Measurements from ENCODE around the gene GFAP. TPM values are rescaled to one million over a fixed set of nuclear protein-coding genes. Genes with fewer than 3 reads are reported as not detected.

GFAP gene
- total RNA-seq (not detected), polyA plus RNA-seq (under 1 TPM in 1 of 2 donors, not detected in 1; 0.16 TPM)

DNA sequence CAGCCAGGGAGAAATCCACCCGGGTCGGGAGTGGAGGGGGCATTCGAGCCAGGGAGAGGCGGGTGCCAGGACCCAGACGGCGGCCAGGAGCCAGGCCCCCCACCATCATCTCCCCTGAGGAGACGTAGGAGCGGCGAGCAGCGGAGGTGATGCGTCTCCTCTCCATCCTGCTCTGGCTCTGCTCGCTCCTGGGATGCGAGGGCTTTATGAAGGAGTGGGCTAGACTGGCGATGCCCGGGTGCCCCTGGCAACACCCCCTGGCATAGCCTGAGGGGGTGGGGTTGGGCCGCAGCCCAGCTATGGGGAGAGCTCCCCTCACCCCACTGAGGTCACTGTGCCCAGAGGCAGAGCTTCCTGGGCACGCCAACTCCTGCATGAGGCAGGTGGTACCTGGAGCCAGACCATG is at the start of gene GFAP:
Gene GFAP, minus strand, starts transcription at position 180 of the 406 bp plus-strand sequence. Its CDS starts 14 bp downstream, at position 166.
- ChIA-PET POLR2A (ENCODE audit: partially characterized antibody) (no interaction called here), CTCF (ENCODE audit: partially characterized antibody) (no interaction called here)
- no peaks in the 10 kb centered on the region for H3K27me3 ChIP-seq (ENCODE audit: insufficient read depth, low read length)
- no peaks in the 10 kb centered on the region for H3K9me3 ChIP-seq (ENCODE audit: control insufficient read depth in 1 of 2, low read length in 2 of 2)
- no peaks in the 10 kb centered on the region for H3K36me3 Mint-ChIP-seq
- no peaks in the 10 kb centered on the region for H3K9me3 Mint-ChIP-seq
- peak within 1 kb of the TSS in 1 of 8 donors; percentile 41 for H3K4me3 Mint-ChIP-seq
- no peak for DNase-seq
- H3K4me1 Mint-ChIP-seq: peaks cover 9 to 17% (median 13%) of the 10 kb centered on the region in 4 donors
- no peak within 1 kb of the TSS for H3K4me3 ChIP-seq (ENCODE audit: low read length in 2 of 2)
- peaks cover 17 to 25% of the 10 kb centered on the region in 2 donors for H3K27me3 Mint-ChIP-seq
- intact Hi-C loops (cut with micrococcal nuclease): no loop called here
- no peaks in the 10 kb centered on the region for H3K4me1 ChIP-seq (ENCODE audit: insufficient read depth, low read length)
- no peaks in the 10 kb centered on the region for H3K36me3 ChIP-seq (ENCODE audit: insufficient read depth, low read length)
- peak within 1 kb of the TSS in 1 of 7 donors; percentile 57 for H3K27ac Mint-ChIP-seq
- H3K27ac ChIP-seq (ENCODE audit: low read depth, low read length): no peak within 1 kb of the TSS

DNA sequence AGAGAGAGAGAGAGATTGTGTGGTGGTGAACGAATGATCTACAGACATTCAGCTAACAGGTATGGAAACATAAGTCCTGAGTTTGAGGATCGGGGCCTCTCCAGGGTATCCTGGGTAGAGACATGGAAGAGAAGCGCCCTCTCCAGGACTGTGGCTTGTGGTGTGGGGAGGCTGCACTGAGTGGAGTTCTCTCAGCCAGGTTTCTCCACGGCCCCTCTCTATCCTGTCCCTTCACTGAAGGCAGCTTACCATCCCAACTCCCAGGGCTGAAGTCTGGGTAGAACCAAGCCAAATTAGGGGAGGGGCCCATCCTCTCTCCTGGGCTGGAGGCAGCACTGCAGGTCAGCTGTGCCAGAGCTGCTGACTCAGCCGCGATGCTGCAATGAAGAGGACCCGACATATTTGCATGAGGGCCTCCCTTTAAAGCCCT is 46.6 kb upstream of the GFAP start:
- H3K27me3 Mint-ChIP-seq: peaks cover 34 to 49% of the 10 kb centered on the region in 2 donors
- H3K27me3 ChIP-seq (ENCODE audit: insufficient read depth, low read length): peaks cover 20% of the 10 kb centered on the region
- no peak overlapping the region for H3K27ac Mint-ChIP-seq
- peaks cover 10% of the 10 kb centered on the region for H3K4me1 ChIP-seq (ENCODE audit: insufficient read depth, low read length)
- H3K4me3 ChIP-seq (ENCODE audit: low read length in 2 of 2): no peak overlapping the region
- no peaks in the 10 kb centered on the region for H3K9me3 Mint-ChIP-seq
- ChIA-PET POLR2A (ENCODE audit: partially characterized antibody) (no interaction called here), CTCF (ENCODE audit: partially characterized antibody) (no interaction called here)
- intact Hi-C loops (cut with micrococcal nuclease): loop anchor here (10.0 kb wide), 1 partner anchor 837 kb away; the partner anchor contains the start of gene HDAC5
- no peak for DNase-seq
- no peak overlapping the region for H3K4me3 Mint-ChIP-seq
- H3K9me3 ChIP-seq (ENCODE audit: control insufficient read depth in 1 of 2, low read length in 2 of 2): no peaks in the 10 kb centered on the region
- H3K4me1 Mint-ChIP-seq: peaks cover 3 to 27% (median 6%) of the 10 kb centered on the region in 4 donors
- H3K36me3 Mint-ChIP-seq: peaks cover 0 to 5% of the 10 kb centered on the region in 2 donors
- no peak overlapping the region for H3K27ac ChIP-seq (ENCODE audit: low read depth, low read length)
- H3K36me3 ChIP-seq (ENCODE audit: insufficient read depth, low read length): no peaks in the 10 kb centered on the region

DNA sequence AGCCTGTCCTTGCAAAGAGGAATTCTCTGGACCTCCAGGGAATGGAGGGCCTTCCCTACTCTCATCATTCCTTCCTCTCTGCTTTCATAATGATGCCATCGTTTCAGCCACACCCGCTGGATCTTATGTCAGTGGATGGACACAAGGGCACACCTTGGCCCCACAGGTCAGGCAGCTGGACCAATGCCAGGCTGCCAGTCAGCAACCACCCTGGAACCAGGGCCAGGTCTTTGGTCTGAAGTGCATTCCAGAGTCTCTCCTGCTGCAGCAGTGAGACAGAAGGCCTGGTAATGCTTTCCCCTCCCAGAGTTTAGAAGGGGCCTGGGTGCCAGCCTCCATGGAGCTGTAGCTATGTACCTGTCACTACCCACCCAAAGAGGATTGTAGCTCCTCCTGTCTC is 45.4 kb upstream of the GFAP start:
- ChIA-PET CTCF (ENCODE audit: partially characterized antibody) (interaction anchor here (1.0 kb wide), 1 partner anchor 61 kb away, joined by 4 read pairs; no protein-coding TSS in a partner anchor), POLR2A (ENCODE audit: partially characterized antibody) (no interaction called here)
- H3K36me3 Mint-ChIP-seq: peaks cover 0 to 5% of the 10 kb centered on the region in 2 donors
- peaks cover 11% of the 10 kb centered on the region for H3K27me3 ChIP-seq (ENCODE audit: insufficient read depth, low read length)
- no peaks in the 10 kb centered on the region for H3K36me3 ChIP-seq (ENCODE audit: insufficient read depth, low read length)
- H3K4me3 Mint-ChIP-seq: peak overlapping the region in 1 of 8 donors; percentile 57
- no peak for DNase-seq
- no peaks in the 10 kb centered on the region for H3K9me3 ChIP-seq (ENCODE audit: control insufficient read depth in 1 of 2, low read length in 2 of 2)
- no peak overlapping the region for H3K27ac Mint-ChIP-seq
- intact Hi-C loops (cut with micrococcal nuclease): loop anchor here (10.0 kb wide), 1 partner anchor 836 kb away; the partner anchor contains the start of gene HDAC5
- H3K27me3 Mint-ChIP-seq: peaks cover 27 to 47% of the 10 kb centered on the region in 2 donors
- H3K27ac ChIP-seq (ENCODE audit: low read depth, low read length): no peak overlapping the region
- H3K4me3 ChIP-seq (ENCODE audit: low read length in 2 of 2): no peak overlapping the region
- H3K4me1 ChIP-seq (ENCODE audit: insufficient read depth, low read length): peaks cover 7% of the 10 kb centered on the region
- H3K9me3 Mint-ChIP-seq: no peaks in the 10 kb centered on the region
- H3K4me1 Mint-ChIP-seq: peaks cover 0 to 19% (median 2%) of the 10 kb centered on the region in 4 donors

DNA sequence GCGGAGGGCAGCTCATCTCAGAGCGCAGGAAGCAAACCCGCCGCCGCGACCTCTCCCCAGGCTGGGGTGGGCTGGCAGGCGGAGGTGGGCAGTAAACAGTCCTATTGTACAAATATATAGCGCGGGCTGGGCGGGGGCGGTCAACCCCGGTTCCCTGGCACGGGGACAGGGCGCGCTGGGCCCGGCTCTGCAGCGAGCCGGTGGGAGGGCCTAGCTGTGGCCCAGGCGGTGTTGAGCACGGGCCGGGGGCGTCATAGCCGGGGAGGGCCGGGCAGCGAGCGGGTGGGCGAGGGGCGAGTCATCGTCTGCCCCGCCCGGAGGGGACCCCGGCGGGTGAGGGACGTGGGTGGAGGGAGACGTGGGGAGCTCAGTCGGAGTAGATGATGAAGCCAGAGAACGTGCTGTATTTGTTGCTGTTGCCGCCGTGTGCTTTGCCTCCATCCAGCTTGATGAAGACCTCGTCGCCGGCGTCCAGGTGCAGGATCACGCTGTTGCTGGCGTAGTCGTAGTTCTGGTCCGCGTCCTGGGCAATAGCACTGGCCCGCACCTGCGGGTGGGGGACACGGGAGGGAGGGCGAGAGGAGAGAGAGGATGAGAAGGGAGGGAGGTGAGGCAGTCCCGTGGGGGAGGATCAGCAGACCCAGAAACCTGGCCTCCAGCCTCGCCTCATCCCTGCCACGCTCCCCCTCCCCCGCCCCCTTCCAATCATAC is 44.7 kb upstream of the GFAP start:
- Mint-ChIP-seq H3K27me3 (peaks cover 24 to 42% of the 10 kb centered on the region in 2 donors), H3K36me3 (peaks cover 0 to 5% of the 10 kb centered on the region in 2 donors), H3K4me3 (peak overlapping the region in 2 of 8 donors; percentile 20 to 66), H3K27ac (no peak overlapping the region), H3K9me3 (no peaks in the 10 kb centered on the region), H3K4me1 (peaks cover 0 to 15% (median 2%) of the 10 kb centered on the region in 4 donors)
- Histone ChIP-seq H3K9me3 (ENCODE audit: control insufficient read depth in 1 of 2, low read length in 2 of 2) (no peaks in the 10 kb centered on the region), H3K36me3 (ENCODE audit: insufficient read depth, low read length) (no peaks in the 10 kb centered on the region), H3K4me3 (ENCODE audit: low read length in 2 of 2) (no peak overlapping the region), H3K4me1 (ENCODE audit: insufficient read depth, low read length) (peaks cover 7% of the 10 kb centered on the region), H3K27me3 (ENCODE audit: insufficient read depth, low read length) (peaks cover 5% of the 10 kb centered on the region), H3K27ac (ENCODE audit: low read depth, low read length) (no peak overlapping the region)
- CTCF ChIA-PET (ENCODE audit: partially characterized antibody): interaction anchor here (1.0 kb wide), 1 partner anchor 62 kb away, joined by 4 read pairs; no protein-coding TSS in a partner anchor
- intact Hi-C loops (cut with micrococcal nuclease): loop anchor here (10.0 kb wide), 1 partner anchor 835 kb away; the partner anchor contains the start of gene HDAC5
- no peak for DNase-seq
- POLR2A ChIA-PET (ENCODE audit: partially characterized antibody): no interaction called here

DNA sequence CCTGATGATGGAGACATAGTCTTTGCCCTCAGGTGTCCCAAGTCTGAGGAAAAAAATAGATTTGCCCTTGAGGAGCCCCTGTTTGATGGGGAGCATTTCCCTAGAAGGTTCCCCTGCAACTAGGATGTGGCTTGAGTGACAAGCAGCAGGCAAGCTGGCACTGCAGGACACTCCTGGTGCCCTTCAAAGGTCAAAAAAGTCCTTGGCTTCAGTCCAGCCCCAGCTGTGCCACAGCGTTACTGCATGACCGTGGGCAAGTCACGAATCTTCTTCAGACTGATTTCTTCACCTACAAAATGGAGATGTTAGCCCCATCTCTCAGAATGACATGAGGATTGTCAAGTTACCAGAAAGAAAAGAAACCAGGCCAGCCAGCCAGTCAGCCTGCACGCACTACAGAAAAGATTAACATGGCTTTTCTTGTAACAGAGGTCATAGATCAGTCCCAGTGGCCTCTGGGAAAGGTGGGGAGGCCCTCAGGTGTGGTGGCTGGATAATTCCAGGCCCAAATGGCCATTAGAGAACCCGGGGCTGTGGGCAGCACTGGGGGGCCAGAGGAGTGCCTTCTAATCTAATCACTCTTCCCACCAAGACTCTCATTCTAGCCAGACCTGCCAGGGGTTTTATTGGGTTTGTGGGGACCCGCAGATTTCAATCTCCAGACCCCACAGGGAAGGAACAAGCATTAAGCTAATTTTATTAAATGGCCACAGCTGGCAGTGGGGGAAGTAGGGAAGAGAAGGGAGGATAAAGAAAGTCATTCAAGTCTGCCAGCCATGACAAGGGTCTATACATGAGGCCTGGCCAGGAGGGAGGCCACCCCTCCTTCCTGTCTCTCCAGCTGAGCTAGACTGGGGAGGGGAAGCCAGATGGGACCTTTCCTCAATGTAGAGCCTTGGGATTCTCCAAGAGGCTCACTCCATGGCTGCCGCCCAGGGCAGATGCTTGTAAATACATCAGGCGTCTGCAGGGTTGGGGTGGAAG is 42.0 kb upstream of the GFAP start:
- Mint-ChIP-seq H3K36me3 (no peaks in the 10 kb centered on the region), H3K27me3 (peaks cover 13 to 27% of the 10 kb centered on the region in 2 donors), H3K27ac (peak overlapping the region in 1 of 7 donors; percentile 16), H3K9me3 (no peaks in the 10 kb centered on the region), H3K4me1 (peaks cover 0 to 10% (median 2%) of the 10 kb centered on the region in 4 donors), H3K4me3 (no peak overlapping the region)
- Histone ChIP-seq H3K4me3 (ENCODE audit: low read length in 2 of 2) (no peak overlapping the region), H3K27ac (ENCODE audit: low read depth, low read length) (no peak overlapping the region), H3K9me3 (ENCODE audit: control insufficient read depth in 1 of 2, low read length in 2 of 2) (no peaks in the 10 kb centered on the region), H3K27me3 (ENCODE audit: insufficient read depth, low read length) (peaks cover 5% of the 10 kb centered on the region), H3K36me3 (ENCODE audit: insufficient read depth, low read length) (no peaks in the 10 kb centered on the region), H3K4me1 (ENCODE audit: insufficient read depth, low read length) (peaks cover 7% of the 10 kb centered on the region)
- intact Hi-C loops (cut with micrococcal nuclease): no loop called here
- no peak for DNase-seq
- POLR2A ChIA-PET (ENCODE audit: partially characterized antibody): no interaction called here
- CTCF ChIA-PET (ENCODE audit: partially characterized antibody): no interaction called here

DNA sequence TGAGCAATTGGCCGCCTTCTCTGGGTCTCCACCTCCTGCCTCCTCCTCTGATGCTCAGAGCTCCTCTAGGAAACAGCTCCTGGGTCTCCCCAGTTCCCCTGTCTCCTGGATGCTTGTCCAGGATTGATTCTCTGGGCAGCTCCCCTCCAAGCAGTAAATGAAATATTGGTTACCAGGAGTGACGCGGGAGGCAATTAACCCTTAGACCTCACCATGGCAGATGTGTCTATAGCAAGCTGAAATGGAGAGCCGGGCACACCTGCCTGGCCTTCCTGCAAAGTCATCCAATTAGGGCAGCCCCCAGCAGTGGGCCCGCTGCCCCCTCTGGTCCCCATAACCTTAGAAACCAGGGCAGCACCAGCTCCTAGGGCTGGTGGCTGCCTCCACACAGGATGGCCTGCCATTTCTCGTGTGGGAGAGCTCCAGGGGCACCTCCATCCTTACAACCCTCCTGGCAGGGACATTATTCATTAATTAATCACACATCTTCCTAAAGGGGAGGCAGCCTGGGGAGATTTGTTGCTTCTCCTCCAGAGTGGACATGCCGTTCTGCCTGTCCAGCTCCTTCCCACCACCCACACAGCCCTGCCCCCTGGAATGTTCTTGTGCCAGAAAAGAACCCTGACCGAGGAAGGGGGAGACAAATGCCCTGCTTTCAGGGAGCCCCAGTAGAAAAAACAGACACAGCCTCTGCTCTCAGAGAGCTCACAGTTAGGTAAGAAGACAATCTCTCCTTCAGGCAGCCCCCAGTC is 40.5 kb upstream of the GFAP start:
- DNase-seq: no peak
- no peak overlapping the region for H3K4me3 Mint-ChIP-seq

More for the DNA sequence above, 40.5 kb upstream of the GFAP start:
- H3K27me3 ChIP-seq (ENCODE audit: insufficient read depth, low read length): peaks cover 5% of the 10 kb centered on the region
- peaks cover 0 to 10% (median 2%) of the 10 kb centered on the region in 4 donors for H3K4me1 Mint-ChIP-seq
- peaks cover 13 to 24% of the 10 kb centered on the region in 2 donors for H3K27me3 Mint-ChIP-seq
- no peak overlapping the region for H3K27ac Mint-ChIP-seq
- H3K27ac ChIP-seq (ENCODE audit: low read depth, low read length): no peak overlapping the region
- intact Hi-C loops (cut with micrococcal nuclease): no loop called here
- no peaks in the 10 kb centered on the region for H3K9me3 ChIP-seq (ENCODE audit: control insufficient read depth in 1 of 2, low read length in 2 of 2)
- ChIA-PET CTCF (ENCODE audit: partially characterized antibody) (interaction anchor here (0.6 to 1.3 kb wide), 4 partner anchors 11 to 313 kb away, joined by 3 to 4 read pairs (median 4); partner anchors contain the start of gene C1QL1), POLR2A (ENCODE audit: partially characterized antibody) (no interaction called here)
- H3K4me1 ChIP-seq (ENCODE audit: insufficient read depth, low read length): peaks cover 7% of the 10 kb centered on the region
- no peaks in the 10 kb centered on the region for H3K9me3 Mint-ChIP-seq
- H3K4me3 ChIP-seq (ENCODE audit: low read length in 2 of 2): no peak overlapping the region
- no peaks in the 10 kb centered on the region for H3K36me3 Mint-ChIP-seq
- no peaks in the 10 kb centered on the region for H3K36me3 ChIP-seq (ENCODE audit: insufficient read depth, low read length)
